ENCODE data around the gene DONSON. TPM values are rescaled to one million over a fixed set of nuclear protein-coding genes. Genes with fewer than 3 reads are reported as not detected.

The DONSON gene
- total RNA-seq, 2 donors from 2014 or later, result 7.3 to 7.6 TPM

GRCh38 chr21:33568448-33568847 is 20.0 kb downstream of the DONSON start:
- intact Hi-C loops (cut with DNase I, micrococcal nuclease), result no loop called here
- ATAC-seq, result no peak

GRCh38 chr21:33567914-33568313 is 20.6 kb downstream of the DONSON start:
- ATAC-seq (no peak), DNase-seq (no peak)
- intact Hi-C loops (cut with DNase I, micrococcal nuclease), result no loop called here

More at GRCh38 chr21:33568448-33568847, 20.0 kb downstream of the DONSON start:
- DNase-seq, result no peak

GRCh38 chr21:33566514-33566913 is 22.0 kb downstream of the DONSON start:
- ATAC-seq (no peak), DNase-seq (no peak)
- intact Hi-C loops (cut with DNase I, micrococcal nuclease), result no loop called here

- intact Hi-C loops (cut with DNase I, micrococcal nuclease), result no loop called here
- DNase-seq (no peak), ATAC-seq (no peak)
These were observed 26.1 kb downstream of the DONSON start for GRCh38 chr21:33562389-33562788.

GRCh38 chr21:33561373-33561772 is 27.1 kb downstream of the DONSON start:
- intact Hi-C loops (cut with DNase I, micrococcal nuclease), result no loop called here
- no peak for DNase-seq
- ATAC-seq, result no peak

GRCh38 chr21:33560965-33561364 is 27.5 kb downstream of the DONSON start:
- intact Hi-C loops (cut with DNase I, micrococcal nuclease), result no loop called here
- no peak for ATAC-seq

GRCh38 chr21:33559813-33560212 is 28.7 kb downstream of the DONSON start:
- intact Hi-C loops (cut with DNase I, micrococcal nuclease), result no loop called here
- ATAC-seq, result no peak

More at GRCh38 chr21:33560965-33561364, 27.5 kb downstream of the DONSON start:
- no peak for DNase-seq

GRCh38 chr21:33558777-33559421 is 29.6 kb downstream of the DONSON start:
- DNase-seq (no peak), ATAC-seq (no peak)
- intact Hi-C loops (cut with DNase I, micrococcal nuclease), result no loop called here

More at GRCh38 chr21:33559813-33560212, 28.7 kb downstream of the DONSON start:
- DNase-seq, result no peak

GRCh38 chr21:33557447-33557846 is 31.0 kb downstream of the DONSON start:
- DNase-seq (no peak), ATAC-seq (no peak)
- intact Hi-C loops (cut with DNase I, micrococcal nuclease), result no loop called here

- intact Hi-C loops (cut with DNase I, micrococcal nuclease), result no loop called here
- ATAC-seq (no peak), DNase-seq (no peak)
These were observed 33.5 kb downstream of the DONSON start for GRCh38 chr21:33554982-33555344.

- no peak for DNase-seq
- no peak for ATAC-seq
- intact Hi-C loops (cut with DNase I, micrococcal nuclease), result no loop called here
These were observed 34.1 kb downstream of the DONSON start for GRCh38 chr21:33554236-33554981.

GRCh38 chr21:33552999-33553598 is 35.4 kb downstream of the DONSON start:
- no peak for DNase-seq
- peak; percentile 3 for ATAC-seq
- intact Hi-C loops (cut with DNase I, micrococcal nuclease), result no loop called here

GRCh38 chr21:33552093-33552998 is 36.1 kb downstream of the DONSON start:
- ATAC-seq, result peak; percentile 18
- no peak for DNase-seq
- intact Hi-C loops (cut with DNase I, micrococcal nuclease), result no loop called here

GRCh38 chr21:33551664-33552063 is 36.8 kb downstream of the DONSON start:
- DNase-seq (no peak), ATAC-seq (no peak)
- intact Hi-C loops (cut with DNase I, micrococcal nuclease), result no loop called here

GRCh38 chr21:33550772-33551660 is 37.5 kb downstream of the DONSON start:
- ATAC-seq, result peak; percentile 11
- intact Hi-C loops (cut with DNase I, micrococcal nuclease), result no loop called here
- no peak for DNase-seq

GRCh38 chr21:33549848-33550771 is 38.4 kb downstream of the DONSON start:
- ATAC-seq (peak; percentile 8), DNase-seq (no peak)
- intact Hi-C loops (cut with DNase I, micrococcal nuclease), result no loop called here

GRCh38 chr21:33546086-33546485 is 42.4 kb downstream of the DONSON start:
- no peak for ATAC-seq

More at GRCh38 chr21:33546086-33546485, 42.4 kb downstream of the DONSON start:
- intact Hi-C loops (cut with DNase I, micrococcal nuclease), result no loop called here
- no peak for DNase-seq
